H9 (cell line): ENCODE results near the gene CCDC60. TPM values are rescaled to one million over a fixed set of nuclear protein-coding genes. Genes with fewer than 3 reads are reported as not detected.

Source experiments
- DNase-seq: peaks from one replicate; pipeline ENCODE4 v3.0.0-alpha.2; 2017
- H2AFZ ChIP-seq: one replicate; pipeline ENCODE4 v1.6.1; 2013; ENCODE audit warnings: mild to moderate bottlenecking, low read length, control low read depth, moderate library complexity
- H2AK5ac ChIP-seq: 2 replicates; pipeline ENCODE4 v1.6.1; 2013; ENCODE audit warnings: low read length, control low read depth, mixed read lengths; ENCODE audit not compliant: insufficient read length
- H2BK120ac ChIP-seq: one replicate; pipeline ENCODE4 v1.6.1; 2013; ENCODE audit warnings: low read depth, mild to moderate bottlenecking, low read length, control low read depth, inconsistent platforms; ENCODE audit not compliant: poor library complexity, severe bottlenecking
- H2BK12ac ChIP-seq: 2 replicates; pipeline ENCODE4 v1.6.1; 2013; ENCODE audit warnings: low read length, control low read depth, mixed read lengths, low read depth; ENCODE audit not compliant: insufficient read length
- H2BK15ac ChIP-seq: 2 replicates; pipeline ENCODE4 v1.6.1; 2013; ENCODE audit warnings: low read depth, low read length, control low read depth
- H2BK20ac ChIP-seq: one replicate; pipeline ENCODE4 v1.6.1; 2013; ENCODE audit warnings: low read depth, mild to moderate bottlenecking, low read length, control low read depth, inconsistent platforms; ENCODE audit not compliant: poor library complexity, severe bottlenecking
- H2BK5ac ChIP-seq: 2 replicates; pipeline ENCODE4 v1.6.1; 2013; ENCODE audit warnings: low read length, control low read depth, mixed read lengths; ENCODE audit not compliant: insufficient read length
- H3K14ac ChIP-seq: 2 replicates; pipeline ENCODE4 v1.6.1; 2013; ENCODE audit warnings: low read length, control low read depth; ENCODE audit not compliant: insufficient read depth
- H3K18ac ChIP-seq: 2 replicates; pipeline ENCODE4 v1.6.1; 2013; ENCODE audit warnings: low read depth, mild to moderate bottlenecking, mixed read lengths, low read length, control low read depth; ENCODE audit not compliant: insufficient read length
- H3K23ac ChIP-seq: 2 replicates; pipeline ENCODE4 v1.6.1; 2013; ENCODE audit warnings: low read length, control low read depth, mixed read lengths, low read depth; ENCODE audit not compliant: insufficient read length
- H3K23me2 ChIP-seq: 2 replicates; pipeline ENCODE4 v1.6.1; 2013; ENCODE audit warnings: low read depth, mild to moderate bottlenecking, mixed read lengths, low read length, control low read depth; ENCODE audit not compliant: insufficient read length, poor library complexity, severe bottlenecking
- H3K27ac ChIP-seq: 2 replicates; pipeline ENCODE4 v1.5.1; 2013; ENCODE audit warnings: low read length, control low read depth, mixed read lengths, low read depth; ENCODE audit not compliant: insufficient read length
- H3K27me3 ChIP-seq: 2 replicates; pipeline ENCODE4 v1.6.1; 2013; ENCODE audit warnings: low read length, control low read depth, inconsistent platforms; ENCODE audit not compliant: insufficient read depth
- H3K4ac ChIP-seq: 2 replicates; pipeline ENCODE4 v1.6.1; 2013; ENCODE audit warnings: low read depth, mild to moderate bottlenecking, control low read depth, inconsistent platforms, low read length, moderate library complexity
- H3K4me1 ChIP-seq: 2 replicates; pipeline ENCODE4 v1.6.1; 2013; ENCODE audit warnings: low read length, control low read depth, inconsistent platforms; ENCODE audit not compliant: insufficient read depth
- H3K4me2 ChIP-seq: 2 replicates; pipeline ENCODE4 v1.6.1; 2013; ENCODE audit warnings: low read length, control low read depth, mixed read lengths; ENCODE audit not compliant: insufficient read length, insufficient read depth
- H3K56ac ChIP-seq: 2 replicates; pipeline ENCODE4 v1.6.1; 2013; ENCODE audit warnings: low read depth, mild to moderate bottlenecking, mixed read lengths, low read length, control low read depth; ENCODE audit not compliant: insufficient read length
- H3K79me1 ChIP-seq: 2 replicates; pipeline ENCODE4 v1.6.1; 2013; ENCODE audit warnings: low read depth, mild to moderate bottlenecking, moderate library complexity, low read length, control low read depth, inconsistent platforms; ENCODE audit not compliant: insufficient read depth, poor library complexity, severe bottlenecking
- H3K79me2 ChIP-seq: 2 replicates; pipeline ENCODE4 v1.6.1; 2013; ENCODE audit warnings: low read length, control low read depth, inconsistent platforms; ENCODE audit not compliant: insufficient read depth
- H3K9ac ChIP-seq: 2 replicates; pipeline ENCODE4 v1.6.1; 2013; ENCODE audit warnings: low read length, control low read depth, mixed read lengths; ENCODE audit not compliant: insufficient read length; ENCODE audit errors: extremely low read depth
- H3K9me3 ChIP-seq: one replicate; pipeline ENCODE4 v1.6.1; 2013; ENCODE audit warnings: low read depth, low read length, inconsistent platforms; ENCODE audit not compliant: control insufficient read depth
- H3T11ph ChIP-seq: one replicate; pipeline ENCODE4 v1.6.1; 2013; ENCODE audit warnings: mild to moderate bottlenecking, low read length, control low read depth, inconsistent platforms
- H4K20me1 ChIP-seq: one replicate; pipeline ENCODE4 v1.6.1; 2013; ENCODE audit not compliant: control insufficient read depth, insufficient read length, insufficient read depth
- H4K5ac ChIP-seq: 2 replicates; pipeline ENCODE4 v1.6.1; 2013; ENCODE audit warnings: low read depth, mild to moderate bottlenecking, mixed read lengths, low read length, control low read depth; ENCODE audit not compliant: insufficient read length
- H4K8ac ChIP-seq: replicated peaks from 2 replicates; pipeline ENCODE4 v1.6.1; 2013; ENCODE audit warnings: low read length, control low read depth, mixed read lengths, low read depth; ENCODE audit not compliant: insufficient read length
- H4K91ac ChIP-seq: 2 replicates; pipeline ENCODE4 v1.6.1; 2013; ENCODE audit warnings: low read depth, mild to moderate bottlenecking, moderate library complexity, mixed read lengths, low read length, control low read depth; ENCODE audit not compliant: insufficient read length
- H3K27ac Mint-ChIP-seq, 3 experiments: 2 replicates in 2 of 3; 3 replicates in 1 of 3; pipeline ENCODE4 v1.8.0; 2020 to 2021; ENCODE audit warnings: mixed read lengths in 3 of 3, mild to moderate bottlenecking in 1 of 3, moderate library complexity in 1 of 3
- H3K27me3 Mint-ChIP-seq: 2 replicates; pipeline ENCODE4 v1.8.0; 2021; ENCODE audit warnings: low read depth, mild to moderate bottlenecking, moderate library complexity, mixed read lengths
- H3K36me3 Mint-ChIP-seq, 3 experiments: 2 replicates in 2 of 3; 3 replicates in 1 of 3; pipeline ENCODE4 v1.8.0; 2020 to 2021; ENCODE audit warnings: low read depth in 3 of 3, mixed read lengths in 3 of 3; ENCODE audit not compliant: insufficient read depth in 1 of 3
- H3K4me1 Mint-ChIP-seq, 2 experiments: 2 replicates each; pipeline ENCODE4 v1.8.0; 2020; ENCODE audit warnings: mixed read lengths in 2 of 2
- H3K4me3 Mint-ChIP-seq, 2 experiments: 2 replicates in 1 of 2; 3 replicates in 1 of 2; pipeline ENCODE4 v1.8.0; 2020 to 2021; ENCODE audit warnings: mild to moderate bottlenecking in 2 of 2, mixed read lengths in 2 of 2, moderate library complexity in 1 of 2
- H3K9me3 Mint-ChIP-seq, 2 experiments: 2 replicates in 1 of 2; 3 replicates in 1 of 2; pipeline ENCODE4 v1.8.0; 2020; ENCODE audit warnings: mild to moderate bottlenecking in 2 of 2, mixed read lengths in 2 of 2, moderate library complexity in 1 of 2
- CTCF ChIP-seq: fragments of 200-600 bp; sonication (generic); conservative IDR thresholded peaks from 3 replicates; pipeline ENCODE4 v1.8.0; 2021; ENCODE audit warnings: antibody characterized with exemption, mild to moderate bottlenecking
- WGBS: extraction: QIAGEN DNeasy Blood & Tissue Kit; methylation state at CpG from one replicate; pipeline ENCODE4 v1.1.7; 2013; ENCODE audit warnings: missing lambda C conversion rate, low lambda C conversion rate, mixed read lengths; ENCODE audit not compliant: insufficient read length; ENCODE audit errors: extremely low coverage; 5-methylcytosine and 5-hydroxymethylcytosine counted together
- total RNA-seq: library from RNA; stranded (reverse); gene quantifications from 2 replicates; pipeline ENCODE4 v1.2.1, GENCODE V29; 2021

The CCDC60 gene
- total RNA-seq, 1 experiment from 2014 or later = 0.44 TPM

DNA sequence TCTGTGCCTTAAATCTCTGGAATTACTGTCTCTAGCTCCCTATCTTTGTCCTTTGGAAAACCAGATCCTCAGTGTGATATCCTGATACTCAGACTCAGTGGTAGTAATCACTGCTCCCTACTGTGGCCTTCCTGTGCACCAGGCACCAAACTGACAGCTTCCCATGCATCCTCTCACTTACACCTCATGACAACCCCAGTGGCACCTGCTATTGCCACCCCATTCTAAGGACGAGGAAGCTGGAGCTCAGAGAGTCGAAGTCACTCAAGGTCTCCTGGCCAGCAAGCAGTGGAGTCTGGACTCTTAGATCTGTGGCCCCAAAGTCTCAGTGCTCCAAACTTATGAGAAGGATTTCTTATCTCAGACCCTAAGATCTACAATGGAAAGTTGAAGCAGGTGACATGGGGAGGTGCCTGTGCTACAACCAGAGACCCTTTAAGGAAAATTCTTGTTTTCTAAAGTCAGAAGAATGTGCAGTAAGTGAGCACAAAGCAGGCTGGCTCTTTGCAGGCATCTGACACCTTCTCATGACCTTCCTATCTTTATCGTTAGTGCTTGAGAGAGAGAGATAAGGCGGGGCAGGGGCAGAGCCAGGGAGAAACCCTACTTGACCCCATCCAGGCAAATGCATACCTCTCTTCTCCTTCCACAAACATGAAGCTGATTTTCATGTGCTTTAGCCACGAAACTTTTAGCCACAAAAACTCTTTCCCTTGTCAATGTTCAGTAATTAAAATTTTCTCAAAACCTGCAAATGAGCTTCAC is 47.1 kb downstream of the CCDC60 start:
- no peak overlapping the region for H3K4me2 ChIP-seq
- no peak overlapping the region for H4K5ac ChIP-seq
- H2BK5ac ChIP-seq = no peak overlapping the region
- no peak overlapping the region for H3K4ac ChIP-seq
- Mint-ChIP-seq H3K27ac (no peak overlapping the region), H3K36me3 (peaks cover 0 to 10% (median 3%) of the 10 kb centered on the region in 3 experiments; a peak in 4 of 7 replicates), H3K4me3 (no peak overlapping the region), H3K9me3 (peaks cover 3 to 7% of the 10 kb centered on the region in 2 experiments; a peak in 4 of 5 replicates), H3K4me1 (peaks cover 17 to 23% of the 10 kb centered on the region in 2 experiments), H3K27me3 (peaks cover 4% of the 10 kb centered on the region)
- H3K79me1 ChIP-seq = no peaks in the 10 kb centered on the region
- H3K14ac ChIP-seq = no peak overlapping the region
- no peak overlapping the region for H2BK12ac ChIP-seq
- DNase-seq = no peak
- no peaks in the 10 kb centered on the region for H4K20me1 ChIP-seq
- H2BK120ac ChIP-seq = no peak overlapping the region
- no peak overlapping the region for H2BK20ac ChIP-seq
- no peaks in the 10 kb centered on the region for H3K23me2 ChIP-seq
- no peak overlapping the region for H3K27ac ChIP-seq
- no peak overlapping the region for H2BK15ac ChIP-seq
- H2AK5ac ChIP-seq = no peak overlapping the region
- H3K9me3 ChIP-seq = no peaks in the 10 kb centered on the region
- no CpG with 5 or more reads among the region's 5 CpGs for WGBS
- H3K79me2 ChIP-seq = no peaks in the 10 kb centered on the region
- H3K4me1 ChIP-seq = no peaks in the 10 kb centered on the region
- no peak overlapping the region for H4K91ac ChIP-seq
- H3K27me3 ChIP-seq = no peaks in the 10 kb centered on the region
- no peak overlapping the region for H3T11ph ChIP-seq
- no peak overlapping the region for H2AFZ ChIP-seq
- TF ChIP-seq CTCF = no peak
- no peak overlapping the region for H3K23ac ChIP-seq
- no peak overlapping the region for H3K56ac ChIP-seq
- no peak overlapping the region for H3K9ac ChIP-seq
- H4K8ac ChIP-seq = no peak overlapping the region
- no peak overlapping the region for H3K18ac ChIP-seq
